Right renal cortex interstitium (tissue), 3 donors: ENCODE results near the gene AFG3L2. TPM values are rescaled to one million over a fixed set of nuclear protein-coding genes. Genes with fewer than 3 reads are reported as not detected.
"Not testable (repeated sequence)": the region's sequence is repeated elsewhere in the genome, so short reads cannot be mapped to it uniquely, and the experiment has no call there.

ENCODE experiments used
- DNase-seq, 3 donors: peaks; one replicate each; pipeline ENCODE4 v3.0.0-alpha.2; 2013; ENCODE audit warnings: low read depth in 3 of 3, low spot score in 2 of 3
- polyA plus RNA-seq, 3 donors: library from polyadenylated mRNA; unstranded; fragments of 120-200 nt; gene quantifications; one replicate each; pipeline ENCODE4 v1.2.1, GENCODE V29; 2013; ENCODE audit not compliant: insufficient read length in 3 of 3

Gene AFG3L2
- 10 to 100 TPM; 77.8 to 82.1 (median 80.8) TPM for polyA plus RNA-seq

DNA sequence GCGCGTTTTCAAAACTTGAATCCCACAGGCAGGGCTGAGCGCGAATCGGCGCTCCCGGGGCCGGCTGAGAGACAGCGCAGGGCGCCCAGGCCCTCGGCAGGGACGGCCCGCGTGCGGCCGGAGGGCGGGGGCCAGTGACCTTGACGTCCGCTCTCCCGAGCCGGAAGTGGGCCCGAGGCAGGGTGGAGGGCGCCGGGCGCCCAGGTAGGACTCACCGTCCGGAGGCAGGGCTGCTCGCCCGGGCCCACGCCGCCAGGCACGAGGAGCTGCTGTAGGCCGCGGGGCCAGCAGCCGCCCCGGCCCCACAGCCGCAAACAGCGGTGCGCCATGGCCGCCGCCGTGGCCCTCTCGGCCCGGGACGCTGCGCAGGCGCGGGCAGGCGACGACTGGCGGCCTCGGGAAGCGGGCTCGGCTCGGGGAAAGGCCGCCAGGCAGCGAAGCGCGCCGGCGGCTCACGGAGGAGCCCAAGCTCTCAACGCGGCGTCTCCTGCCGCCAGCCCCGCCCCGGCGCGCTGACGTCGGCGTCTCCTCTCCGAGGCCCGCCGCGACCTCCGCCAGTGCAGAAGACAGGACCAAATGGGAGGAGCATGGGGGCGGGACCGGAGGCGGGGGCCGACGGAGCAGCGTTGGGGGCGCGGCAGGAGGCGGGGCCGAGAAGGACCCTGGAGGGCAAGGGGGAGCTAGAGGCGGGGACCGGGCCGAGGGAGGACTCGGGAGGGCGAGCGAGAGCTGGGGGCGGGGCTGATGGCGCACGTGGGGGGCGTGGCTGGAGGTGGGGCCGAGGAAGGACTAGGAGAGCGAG lies at the start of gene AFG3L2:
TSS of gene AFG3L2 (minus strand) at position 474 of the 802 bp plus-strand sequence. CDS start at position 329, 145 bp downstream.
- peak; percentile 89 to 98 (median 97) for DNase-seq

DNA sequence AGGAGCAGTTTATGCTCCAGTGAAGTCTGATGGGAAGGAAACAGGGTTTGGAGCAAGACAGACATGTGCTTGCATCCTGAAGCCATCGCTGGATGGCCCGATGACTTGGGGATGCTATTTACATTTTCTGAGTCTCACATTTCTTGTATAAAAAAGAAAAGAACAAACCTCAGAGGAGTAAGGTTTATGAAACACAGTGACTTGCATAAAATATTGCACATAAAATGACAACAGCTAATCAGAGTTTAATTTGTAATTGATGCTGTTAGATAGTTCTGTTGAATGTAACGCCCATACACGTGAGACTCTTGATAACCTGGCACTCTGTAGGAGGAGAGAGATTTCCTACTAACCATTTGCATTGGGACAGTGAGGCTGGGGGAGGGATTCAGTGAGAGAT lies 47.2 kb upstream of the AFG3L2 start:
- DNase-seq: no peak

- DNase-seq: no peak
These were observed 46.8 kb upstream of the AFG3L2 start for GRCh38 chr18:12423820-12424219.

DNA sequence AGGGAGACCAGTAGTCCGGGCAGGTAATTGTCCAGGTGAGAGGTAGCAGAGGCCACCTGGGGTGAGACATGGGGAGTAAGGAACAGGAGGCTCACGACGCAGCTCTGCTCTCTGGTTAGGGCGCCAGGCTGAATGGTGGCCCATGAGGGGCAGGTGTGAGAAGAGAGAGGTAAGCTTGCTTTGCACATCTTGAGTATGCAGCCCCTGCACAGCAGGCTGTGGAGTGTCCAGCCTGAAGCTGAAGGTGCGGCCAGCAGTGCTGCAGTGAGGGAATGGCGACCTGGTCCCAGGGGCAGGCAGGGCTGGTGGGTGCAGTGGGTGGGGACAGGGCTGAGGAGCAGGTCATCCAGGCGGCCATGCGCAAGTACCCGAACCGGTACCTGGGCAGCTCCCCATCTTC lies 46.4 kb upstream of the AFG3L2 start:
- DNase-seq: no peak

DNA sequence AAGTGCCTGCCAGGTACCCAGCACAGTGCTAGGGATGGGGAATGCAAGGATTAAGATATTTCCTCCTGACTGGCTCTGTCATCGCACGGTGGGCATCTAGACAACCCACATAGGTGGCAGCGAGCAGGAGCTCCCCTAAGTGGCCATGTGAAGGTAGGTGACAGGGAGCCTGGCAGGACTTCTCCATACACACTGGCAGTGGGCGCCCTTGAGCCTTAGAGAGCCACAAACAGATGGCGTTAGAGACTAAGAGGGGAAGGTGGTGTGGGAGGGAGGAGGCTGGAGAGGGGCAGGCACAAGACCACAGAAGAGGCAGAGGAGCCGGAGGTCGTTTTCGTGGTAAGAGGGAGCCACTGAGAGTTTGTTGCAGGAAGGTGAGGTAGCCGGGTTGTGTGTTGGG lies 45.9 kb upstream of the AFG3L2 start:
- no peak for DNase-seq

- DNase-seq: no peak
These were observed 44.7 kb upstream of the AFG3L2 start for GRCh38 chr18:12421732-12422131.

GRCh38 chr18:12420821-12421421 lies 43.9 kb upstream of the AFG3L2 start:
- DNase-seq: peak in 2 of 3 donors; percentile 35 to 36

DNA sequence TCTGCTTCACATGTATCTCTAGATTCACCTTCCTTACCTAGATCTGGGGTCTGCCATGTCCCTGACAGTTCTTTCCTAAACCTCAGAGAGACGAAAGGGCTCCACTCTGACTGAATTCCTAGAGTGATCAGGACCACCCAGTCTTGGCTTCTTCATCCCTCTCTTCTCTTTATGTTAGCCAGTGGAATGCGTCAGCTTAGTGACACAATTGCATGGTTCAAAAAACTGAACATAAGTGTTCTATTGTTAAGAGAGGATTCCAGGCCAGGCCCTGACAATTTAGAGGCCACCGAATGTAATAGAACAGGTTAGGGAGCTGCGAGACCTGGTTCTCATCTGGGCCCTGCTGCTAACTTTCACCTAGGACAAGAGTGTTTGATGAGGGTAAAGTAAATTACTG lies 40.7 kb upstream of the AFG3L2 start:
- no peak for DNase-seq

GRCh38 chr18:12416098-12416729 lies 39.2 kb upstream of the AFG3L2 start:
- DNase-seq: no peak

DNA sequence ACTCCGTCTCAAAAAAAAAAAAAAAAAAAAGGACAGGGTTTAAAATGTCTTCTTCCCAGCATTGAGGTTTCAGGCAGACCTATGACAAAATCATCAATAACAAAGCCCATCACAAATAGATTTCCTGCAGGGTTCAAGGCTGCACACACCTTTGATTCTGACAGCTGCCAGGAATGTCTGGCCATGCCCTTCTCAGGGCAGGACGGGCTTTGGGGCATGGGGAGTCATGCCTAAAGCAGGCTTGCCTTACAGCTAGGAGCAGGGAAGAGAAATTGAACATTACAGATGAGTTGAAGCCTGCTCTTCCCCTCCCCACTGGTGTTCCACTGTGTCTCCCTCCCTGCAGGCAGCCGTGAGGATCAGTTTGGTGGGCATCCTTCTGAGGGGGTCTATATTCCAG lies 34.4 kb upstream of the AFG3L2 start:
- no peak for DNase-seq

GRCh38 chr18:12410747-12411146 lies 33.7 kb upstream of the AFG3L2 start:
- DNase-seq: not testable (repeated sequence)

DNA sequence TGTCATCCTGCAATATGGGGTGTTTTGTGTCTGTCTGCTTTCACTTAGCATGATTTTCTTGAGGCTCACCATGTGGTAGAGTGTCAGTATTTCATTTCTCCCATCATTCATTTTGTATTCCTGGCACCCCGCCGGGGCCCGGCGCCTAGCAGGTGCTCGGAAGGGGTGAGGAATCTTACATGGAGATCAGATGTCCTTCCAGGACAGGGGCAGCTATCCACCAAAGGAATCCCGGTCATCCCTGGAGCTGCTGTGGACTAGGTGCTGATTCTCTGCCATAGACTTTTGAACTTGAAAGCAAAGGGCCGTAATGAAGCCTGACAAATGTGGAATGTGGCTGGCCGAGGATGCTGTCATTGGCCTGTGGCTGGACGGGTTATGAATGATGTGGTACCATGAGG lies 33.1 kb upstream of the AFG3L2 start:
- no peak for DNase-seq

DNA sequence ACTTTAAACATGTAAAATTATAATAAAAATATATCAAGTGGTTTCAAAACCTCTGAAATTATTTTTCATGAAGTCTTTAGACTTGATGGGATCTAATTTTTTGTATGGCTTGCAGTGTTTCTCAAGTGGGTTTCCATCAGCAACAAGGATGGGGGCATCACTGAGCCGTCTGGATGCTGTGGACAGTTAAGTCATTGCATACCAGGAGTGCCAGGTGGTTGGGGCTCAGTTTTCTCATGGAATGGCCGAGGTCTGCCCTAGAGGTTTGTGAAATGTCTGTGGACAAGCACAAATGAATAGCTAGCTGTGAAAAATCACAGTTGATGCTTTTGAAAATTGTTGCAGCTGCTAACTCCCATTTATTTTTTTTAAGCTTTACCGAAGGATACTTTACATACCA lies 32.4 kb upstream of the AFG3L2 start:
- no peak for DNase-seq

GRCh38 chr18:12408247-12408869 lies 31.3 kb upstream of the AFG3L2 start:
- peak in 1 of 3 donors; percentile 19 for DNase-seq

- DNase-seq: no peak
These were observed 29.5 kb upstream of the AFG3L2 start for GRCh38 chr18:12406371-12407111.

DNA sequence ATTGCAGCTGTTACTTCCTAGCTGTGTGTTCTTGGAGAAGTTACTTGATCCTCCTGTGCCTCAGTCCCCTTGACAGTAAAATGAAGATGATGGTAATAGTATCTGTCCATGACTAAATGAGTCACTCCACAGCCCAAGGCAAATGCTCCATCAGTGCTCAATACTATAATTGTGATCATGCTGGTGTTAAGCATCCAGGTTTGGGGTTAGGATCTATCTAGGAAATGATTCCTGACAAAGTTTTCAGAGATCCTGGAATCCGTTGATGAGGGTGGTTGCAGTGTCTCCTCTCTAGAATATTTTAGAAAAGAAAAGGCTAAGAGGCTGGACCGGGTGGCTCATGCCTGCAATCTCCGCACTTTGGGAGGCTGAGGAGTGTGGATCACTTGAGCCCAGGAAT lies 28.0 kb upstream of the AFG3L2 start:
- no peak for DNase-seq

GRCh38 chr18:12403601-12404506 lies 26.8 kb upstream of the AFG3L2 start:
- no peak for DNase-seq

DNA sequence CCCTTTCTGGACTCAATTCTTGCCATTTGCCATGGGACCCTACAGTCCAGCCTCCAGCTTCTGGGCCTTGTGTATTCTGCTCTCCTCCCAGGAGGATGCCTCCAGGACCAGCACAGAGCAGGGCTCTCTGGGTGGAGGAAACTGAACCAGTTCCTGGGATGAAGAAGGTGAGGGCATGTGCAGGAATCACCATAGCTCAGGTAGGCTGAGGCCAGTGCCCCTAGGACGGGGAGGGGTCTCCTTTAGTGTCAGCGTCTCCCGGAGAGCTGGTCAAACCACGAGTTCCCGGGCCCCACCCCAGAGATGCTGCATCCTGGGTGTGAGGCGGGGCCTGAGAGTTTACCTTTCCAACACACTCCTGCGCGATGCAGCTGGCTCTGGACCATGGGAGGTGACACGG lies 24.9 kb upstream of the AFG3L2 start:
- DNase-seq: no peak

GRCh38 chr18:12399231-12399630 lies 22.2 kb upstream of the AFG3L2 start:
- no peak for DNase-seq

- no peak for DNase-seq
These were observed 21.6 kb upstream of the AFG3L2 start for GRCh38 chr18:12398625-12399024.
